Embryonic facial prominence (tissue), 1 donor: Measurements from ENCODE around the gene HDHD3.
"Not testable (repeated sequence)": the region's sequence is repeated elsewhere in the genome, so short reads cannot be mapped to it uniquely, and the experiment has no call there.

Source experiments
- DNase-seq: peaks from one replicate; pipeline ENCODE4 v3.0.0-alpha.2; 2016; ENCODE audit errors: extremely low spot score

HDHD3 gene

GRCh38 chr9:113390192-113390960, 13.6 kb upstream of the HDHD3 start:
- no peak for DNase-seq

GRCh38 chr9:113389451-113389850, 12.7 kb upstream of the HDHD3 start:
- DNase-seq = no peak

- no peak for DNase-seq
These were observed 12.0 kb upstream of the HDHD3 start for GRCh38 chr9:113388833-113389232.

GRCh38 chr9:113387560-113388230, 10.9 kb upstream of the HDHD3 start:
- no peak for DNase-seq

- DNase-seq = no peak
These were observed 10.0 kb upstream of the HDHD3 start for GRCh38 chr9:113386571-113387393.

- DNase-seq = no peak
These were observed 5.2 kb upstream of the HDHD3 start for GRCh38 chr9:113381909-113382411.

- DNase-seq = not testable (repeated sequence)
These were observed 4.7 kb upstream of the HDHD3 start for GRCh38 chr9:113381441-113381840.

- no peak for DNase-seq
These were observed 4.1 kb upstream of the HDHD3 start for GRCh38 chr9:113380869-113381378.

GRCh38 chr9:113379829-113380210, 3.0 kb upstream of the HDHD3 start:
- not testable (repeated sequence) for DNase-seq

- not testable (repeated sequence) for DNase-seq
These were observed 2.5 kb upstream of the HDHD3 start for GRCh38 chr9:113379094-113379828.

- DNase-seq = no peak
These were observed 1.4 kb downstream of the HDHD3 start for GRCh38 chr9:113375057-113376023.

GRCh38 chr9:113373676-113374392, 3.0 kb downstream of the HDHD3 start:
- no peak for DNase-seq

- DNase-seq = no peak
These were observed 3.5 kb downstream of the HDHD3 start for GRCh38 chr9:113373256-113373655.

- DNase-seq = no peak
These were observed 4.7 kb downstream of the HDHD3 start for GRCh38 chr9:113372059-113372458.

- no peak for DNase-seq
These were observed 5.9 kb downstream of the HDHD3 start for GRCh38 chr9:113370806-113371325.

- no peak for DNase-seq
These were observed 7.0 kb downstream of the HDHD3 start for GRCh38 chr9:113369855-113370140.

GRCh38 chr9:113368982-113369854, 7.6 kb downstream of the HDHD3 start:
- DNase-seq = no peak

- no peak for DNase-seq
These were observed 8.3 kb downstream of the HDHD3 start for GRCh38 chr9:113368348-113368981.
